PFSK-1 (cell line): ENCODE measurements around the gene AUH.

Experiments
- FOXP2 ChIP-seq: optimal IDR thresholded peaks from 2 replicates; pipeline ENCODE3; 2011; ENCODE audit warnings: borderline replicate concordance, control low read depth, inconsistent platforms; ENCODE audit not compliant: insufficient read depth; ENCODE audit errors: extremely low read length, extremely low read depth
- POLR2AphosphoS5 ChIP-seq: IDR thresholded peaks from 2 replicates; pipeline ENCODE4 v1.6.1; 2012; ENCODE audit warnings: low read depth, mild to moderate bottlenecking, control low read depth, low read length, moderate library complexity
- REST ChIP-seq, 2 experiments: IDR thresholded peaks; 2 replicates each; pipeline versions ENCODE4 v1.6.1 to v1.8.0; 2011 to 2012; ENCODE audit warnings: low read depth in 2 of 2, low read length in 2 of 2, control low read depth in 1 of 2, inconsistent platforms in 1 of 2, mild to moderate bottlenecking in 1 of 2, moderate library complexity in 1 of 2; ENCODE audit not compliant: insufficient read depth in 1 of 2
- SIN3A ChIP-seq: IDR thresholded peaks from 2 replicates; pipeline ENCODE4 v1.6.1; 2012; ENCODE audit warnings: mild to moderate bottlenecking, low read length, moderate library complexity, borderline replicate concordance; ENCODE audit not compliant: insufficient read depth
- TAF1 ChIP-seq: IDR thresholded peaks from 2 replicates; pipeline ENCODE4 v1.6.1; 2012; ENCODE audit warnings: low read length, control low read depth, borderline replicate concordance; ENCODE audit not compliant: insufficient read depth

- TF ChIP-seq REST (IDR thresholded peaks at IDR 0.05; ENCODE audit: insufficient read depth in 1 of 2, low read depth in 2 of 2, low read length in 2 of 2) (no peak), POLR2AphosphoS5 (no peak), SIN3A (no peak), TAF1 (no peak), FOXP2 (no peak)
These were observed 175.0 kb downstream of the AUH start for GRCh38 chr9:91186632-91187108.
